HG03520 (cell line): ENCODE measurements around the gene TSSC4.
"Not testable (repeated sequence)": the region's sequence is repeated elsewhere in the genome, so short reads cannot be mapped to it uniquely, and the experiment has no call there.

ENCODE experiments used
- ATAC-seq: cut with Tn5 transposase; IDR thresholded peaks from one replicate; pipeline ENCODE4 v1.9.1; 2021; ENCODE audit warnings: mild to moderate bottlenecking, moderate library complexity; ENCODE audit not compliant: unreplicated experiment

Gene TSSC4

DNA sequence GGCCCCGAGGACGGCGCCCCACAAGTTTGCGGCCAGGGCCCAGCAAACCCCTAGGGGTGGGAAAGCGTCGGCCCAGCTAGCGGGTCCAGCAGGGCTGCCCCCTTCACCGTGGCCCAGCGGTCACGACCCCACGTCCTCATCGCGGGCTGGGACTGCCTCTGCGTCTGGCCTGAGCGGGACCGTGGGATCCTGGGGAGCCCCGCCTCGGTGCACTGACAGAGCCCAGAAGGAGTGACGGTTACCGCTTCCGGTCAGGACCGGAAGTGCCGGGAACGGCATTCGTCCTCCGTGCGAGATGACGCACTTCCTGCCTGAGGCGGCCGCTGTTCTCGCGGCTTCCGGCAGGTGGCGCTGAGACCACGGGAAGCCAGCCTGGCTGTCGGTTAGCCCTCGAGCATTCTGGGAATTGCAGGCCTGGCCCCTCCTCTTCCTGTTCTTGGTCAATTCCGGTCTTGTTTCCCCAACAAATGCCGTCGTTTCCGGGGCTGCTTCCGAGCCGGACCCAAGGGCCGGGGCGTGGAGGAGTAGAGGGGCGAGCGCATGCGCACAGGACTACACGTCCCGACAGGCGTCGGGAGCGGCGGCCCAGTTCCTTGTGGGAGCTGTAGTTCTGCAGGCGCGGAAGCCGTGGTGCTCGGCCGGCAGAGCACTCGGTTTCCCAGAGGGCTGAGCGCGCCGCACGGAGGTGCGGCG, at the start of gene TSSC4:
TSS of gene TSSC4 (plus strand) at position 682 of the 693 bp plus-strand sequence. CDS start 1,884 bp downstream, outside the sequence.
- ATAC-seq, result peak; percentile 79

DNA sequence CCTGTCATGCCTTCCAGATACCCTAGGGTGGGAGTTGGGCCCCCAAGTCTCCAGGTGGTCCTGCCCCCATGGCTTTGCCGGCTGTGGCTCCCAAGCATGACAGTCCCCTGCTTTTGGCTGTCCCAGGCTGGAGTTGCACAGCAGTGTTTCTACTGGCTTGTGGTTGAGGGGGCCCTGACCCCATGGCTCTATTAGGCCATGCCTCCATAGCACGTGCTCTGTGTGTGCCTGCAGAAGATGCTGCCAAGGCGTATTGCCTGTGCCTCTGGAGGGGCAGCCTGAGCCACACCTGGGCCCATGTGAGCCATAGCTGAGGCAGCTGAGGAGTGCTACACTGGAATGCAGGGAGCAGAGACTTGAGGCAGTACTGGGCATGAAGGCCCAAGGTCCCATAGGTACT, 48.8 kb upstream of the TSSC4 start:
- ATAC-seq, result no peak

DNA sequence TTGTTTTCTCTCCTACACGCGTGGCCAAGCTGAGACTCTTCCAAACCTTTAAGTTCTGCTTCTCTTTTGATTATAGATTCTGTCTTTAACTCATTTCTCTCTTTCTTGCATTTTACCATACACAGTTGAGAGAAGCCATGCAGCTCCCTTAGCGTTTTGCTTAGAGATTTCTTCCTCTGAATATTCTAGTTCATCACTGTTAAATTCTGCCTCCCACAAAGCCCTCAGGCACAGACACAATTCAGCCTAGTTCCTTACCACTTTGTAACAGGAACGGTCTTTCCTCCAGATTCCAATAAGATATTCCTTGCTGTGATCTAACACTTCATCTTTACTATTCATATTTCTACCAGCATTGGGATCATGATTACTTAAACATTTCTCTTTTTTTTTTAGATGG, 48.1 kb upstream of the TSSC4 start:
- no peak for ATAC-seq

DNA sequence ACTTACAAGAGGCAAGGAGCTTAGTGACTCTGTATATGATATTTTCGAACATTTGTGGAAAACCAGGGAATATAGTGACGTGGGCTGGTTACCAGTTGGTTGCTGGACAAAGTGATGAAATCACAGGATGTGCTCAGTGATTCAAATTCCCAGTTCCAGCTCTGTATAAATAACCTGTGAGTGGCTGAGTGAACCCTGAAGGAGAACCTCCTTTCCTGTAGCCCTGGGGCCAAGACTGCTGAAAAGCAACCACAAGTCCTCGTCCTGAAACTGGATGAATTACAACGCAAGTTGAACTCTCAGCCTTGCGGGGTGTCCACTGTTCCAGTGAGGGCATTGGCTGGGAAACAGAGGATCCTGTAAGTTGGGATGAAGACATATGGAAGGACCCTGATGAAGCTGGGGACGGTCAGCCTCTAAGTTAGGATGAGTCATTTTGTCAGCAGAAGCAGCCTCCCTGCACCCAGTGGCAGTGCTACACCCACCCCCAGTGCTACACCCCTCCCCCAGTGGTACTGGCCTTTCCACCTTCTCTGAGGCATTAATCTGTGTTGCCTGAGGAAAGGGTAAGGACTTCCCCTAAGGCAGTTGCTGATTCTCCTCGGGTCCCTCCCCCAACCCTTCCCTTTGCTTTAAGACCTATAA, 45.4 kb upstream of the TSSC4 start:
- no peak for ATAC-seq

DNA sequence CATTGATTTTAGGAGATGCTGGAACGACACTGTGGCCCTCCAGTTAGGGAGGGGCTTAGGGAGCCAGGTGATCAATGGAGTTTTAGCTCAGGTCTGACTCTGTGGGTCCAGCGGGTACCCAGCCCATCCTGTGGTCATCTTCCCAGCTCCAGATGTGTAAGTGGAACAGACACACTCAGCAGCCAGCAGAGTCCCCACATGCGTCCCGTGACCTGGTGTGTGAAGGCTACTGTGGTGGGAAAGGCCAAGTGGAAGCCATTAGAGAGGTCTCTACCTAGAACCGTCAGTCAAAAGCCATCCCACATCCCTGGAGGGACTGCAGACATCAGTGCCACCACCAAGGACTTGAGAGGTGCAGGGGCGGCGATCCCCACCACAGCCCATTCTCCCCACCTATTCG, 43.3 kb upstream of the TSSC4 start:
- no peak for ATAC-seq

DNA sequence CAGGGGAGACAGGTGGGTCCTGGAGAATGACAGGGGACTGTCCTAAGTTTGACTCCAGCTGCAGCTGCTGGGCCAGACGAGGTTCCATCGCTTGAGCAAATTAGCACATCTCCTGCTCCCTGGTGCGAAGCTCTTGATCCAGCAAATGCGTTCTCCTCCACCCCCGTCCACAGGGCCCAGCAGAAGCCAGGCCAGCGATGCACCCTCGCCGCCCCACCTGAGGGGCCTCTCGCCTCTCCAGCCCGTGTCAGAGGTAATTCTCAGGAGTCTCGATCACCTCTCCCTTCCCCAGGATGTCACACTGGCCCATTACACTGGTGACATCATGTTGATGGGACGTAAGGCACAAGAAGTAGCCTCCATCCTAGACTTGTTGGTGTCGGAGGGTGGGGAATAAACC, 42.9 kb upstream of the TSSC4 start:
- not testable (repeated sequence) for ATAC-seq

DNA sequence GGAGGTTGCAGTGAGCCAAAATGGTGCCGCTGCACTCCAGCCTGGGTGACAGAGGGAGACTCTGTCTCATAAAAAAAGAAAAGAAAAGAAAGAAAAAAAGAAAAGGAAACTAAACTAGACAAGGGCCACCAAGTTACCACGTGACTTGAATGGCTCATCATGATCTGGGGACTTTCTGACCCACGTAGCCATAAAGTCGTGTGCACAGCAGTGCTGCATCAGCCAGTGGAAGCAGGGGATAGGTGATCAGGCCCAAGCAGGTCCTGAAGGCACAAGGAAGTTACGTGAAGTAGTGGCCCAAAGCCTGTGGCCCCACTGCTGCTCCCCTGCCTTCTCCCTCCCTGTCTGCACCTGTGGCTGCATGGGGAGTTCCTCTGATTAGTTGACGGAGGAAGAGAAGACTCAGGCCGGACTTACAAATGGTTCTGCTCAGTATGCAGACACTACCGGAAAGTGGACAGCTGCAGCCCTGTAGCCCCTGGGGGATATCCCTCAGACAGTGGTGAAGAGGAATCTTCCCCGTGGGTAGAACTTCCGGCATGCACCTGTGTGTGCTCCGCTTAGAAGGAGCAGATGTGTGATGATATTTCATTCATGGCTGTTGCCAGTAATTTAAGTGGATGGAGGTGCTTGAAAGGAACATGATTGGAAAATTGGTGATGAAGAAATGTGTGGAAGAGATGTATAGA, 41.7 kb upstream of the TSSC4 start:
- ATAC-seq, result no peak

DNA sequence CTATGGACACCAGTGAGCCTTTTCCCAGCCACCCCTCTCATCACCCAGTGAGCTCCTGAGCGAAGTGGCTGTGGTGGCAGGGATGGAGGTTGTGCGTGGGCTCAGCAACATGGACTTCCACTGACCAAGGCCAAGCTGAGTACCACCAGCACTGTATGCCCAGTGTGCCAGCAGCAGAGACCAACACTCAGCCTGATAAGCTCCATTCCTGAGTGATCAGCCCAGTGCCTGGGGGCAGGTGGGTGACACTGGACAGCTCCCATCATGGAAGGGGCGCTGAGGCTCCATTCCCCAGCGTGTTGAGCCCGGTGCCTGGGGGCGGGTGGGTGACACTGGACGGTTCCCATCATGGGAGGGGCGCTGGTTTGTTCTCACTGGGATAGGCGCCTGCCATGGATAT, 41.0 kb upstream of the TSSC4 start:
- ATAC-seq, result no peak

DNA sequence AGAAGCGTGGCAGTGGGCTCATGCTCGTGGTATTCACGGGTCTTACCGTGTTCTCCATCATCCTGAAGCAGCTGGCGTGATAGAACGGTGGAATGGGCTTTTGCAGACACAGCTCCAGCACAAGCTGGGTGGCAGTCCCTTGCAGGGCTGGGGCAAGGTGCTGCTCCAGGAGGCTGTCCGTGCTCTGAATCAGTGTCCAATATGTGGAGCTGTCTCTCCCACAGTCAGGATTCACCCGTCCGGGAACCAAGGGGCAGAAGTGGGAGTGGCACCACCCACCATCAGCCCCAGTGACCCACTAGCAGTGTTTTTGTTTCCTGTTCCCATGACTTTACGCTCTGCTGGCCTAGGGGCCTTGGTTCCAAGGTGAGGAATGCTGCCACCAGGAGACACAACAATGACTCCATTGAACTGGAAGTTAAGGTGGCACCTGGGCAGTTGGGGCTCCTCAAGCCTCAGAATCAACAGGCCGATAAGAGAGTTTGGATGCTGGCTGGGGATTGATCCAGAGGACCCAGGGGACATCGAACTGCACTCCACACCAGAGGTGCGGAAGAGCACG, 40.4 kb upstream of the TSSC4 start:
- no peak for ATAC-seq

DNA sequence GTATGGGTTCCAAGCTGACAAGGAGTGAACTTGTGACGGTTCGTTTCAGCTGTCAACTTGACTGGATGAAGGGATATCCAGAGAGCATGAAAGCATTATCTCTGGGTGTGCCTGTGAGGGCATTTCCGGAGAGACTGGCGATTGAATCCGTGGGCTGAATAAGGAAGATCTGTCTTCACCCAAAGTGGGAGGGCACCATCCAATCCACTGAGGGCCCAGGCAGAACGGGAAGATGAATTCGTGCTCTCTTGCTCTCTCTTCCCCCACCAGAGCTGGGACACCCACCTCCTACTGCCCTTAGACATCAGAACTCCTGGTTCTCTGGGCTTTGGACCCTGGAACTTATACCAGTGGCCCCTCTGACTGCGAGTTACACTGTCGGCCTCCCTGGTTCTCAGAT, 39.0 kb upstream of the TSSC4 start:
- ATAC-seq, result no peak

DNA sequence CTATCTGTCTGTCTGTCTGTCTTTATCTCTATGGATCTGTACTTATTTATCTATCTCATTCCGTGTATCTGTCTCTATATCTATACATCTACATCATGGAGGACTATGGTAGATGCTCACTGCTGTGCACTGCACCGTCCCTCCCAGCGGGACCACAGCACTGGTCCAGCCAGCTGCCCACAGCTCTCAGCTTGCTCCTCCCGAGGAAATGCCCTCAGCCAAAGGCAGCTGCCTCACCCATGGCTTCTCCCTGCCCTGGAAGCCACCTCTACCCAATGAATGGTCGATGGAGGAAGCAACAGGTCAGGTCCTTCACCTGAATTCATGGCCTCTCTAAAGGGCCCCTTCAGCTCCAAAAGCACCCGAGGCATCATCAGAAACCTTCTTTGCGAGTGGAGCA, 38.1 kb upstream of the TSSC4 start:
- ATAC-seq, result no peak

DNA sequence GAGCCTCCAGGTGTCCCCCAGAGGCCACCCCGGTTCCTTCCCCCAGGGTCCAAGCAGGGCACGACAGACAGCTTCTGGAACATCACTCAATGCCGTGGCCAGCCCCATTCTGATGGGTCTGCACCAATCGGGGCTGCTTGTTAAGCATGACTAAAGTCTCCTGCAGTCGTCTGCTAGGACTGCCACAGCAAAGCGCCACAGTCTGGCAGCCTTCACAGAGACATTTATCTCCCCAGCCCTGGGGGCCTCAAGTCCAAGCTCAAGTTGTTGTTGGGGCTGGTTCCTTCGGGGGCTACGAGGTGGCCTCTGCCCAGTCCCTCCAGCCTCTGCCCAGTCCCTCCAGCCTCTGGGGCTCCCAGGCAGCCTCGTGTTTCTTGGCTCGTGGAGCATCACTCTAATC, 37.4 kb upstream of the TSSC4 start:
- ATAC-seq, result no peak

DNA sequence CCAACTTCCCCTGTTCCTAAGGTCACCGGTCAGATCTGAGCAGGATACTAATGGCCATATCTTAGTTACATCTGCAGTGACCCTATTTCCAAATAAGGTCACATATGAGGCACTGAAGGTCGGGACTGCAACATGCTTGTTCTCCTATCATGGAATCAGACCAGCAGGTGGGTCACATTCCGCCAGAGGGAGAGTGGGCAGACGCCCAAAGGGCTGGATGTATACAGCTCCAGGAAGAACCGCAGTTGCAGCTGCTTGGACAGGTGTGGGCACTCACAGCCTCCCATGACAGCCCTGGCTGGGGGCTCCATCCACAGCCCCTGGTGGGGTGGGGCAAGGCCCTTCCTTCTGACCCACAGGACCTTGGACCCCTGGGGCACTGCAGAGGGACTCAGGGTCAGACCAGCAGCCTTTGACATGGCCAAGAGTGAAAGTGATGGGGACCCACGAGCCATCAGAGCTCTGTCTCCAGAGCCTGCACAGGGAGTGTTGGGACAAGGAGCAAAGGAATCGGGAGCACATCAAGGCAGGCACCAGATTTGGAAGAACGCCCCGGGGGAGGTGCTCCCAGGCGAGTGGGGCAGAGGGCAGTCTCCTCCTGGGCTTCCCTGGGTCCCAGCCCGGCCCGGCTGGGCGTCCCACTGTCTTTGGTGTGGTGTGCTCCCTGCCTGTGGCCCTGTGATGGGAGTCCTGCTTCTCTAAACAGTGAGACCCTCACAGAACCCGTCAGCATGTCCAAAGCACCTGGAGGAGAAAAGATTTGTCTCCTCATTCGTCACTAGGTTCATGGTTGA, 36.8 kb upstream of the TSSC4 start:
- ATAC-seq, result no peak

DNA sequence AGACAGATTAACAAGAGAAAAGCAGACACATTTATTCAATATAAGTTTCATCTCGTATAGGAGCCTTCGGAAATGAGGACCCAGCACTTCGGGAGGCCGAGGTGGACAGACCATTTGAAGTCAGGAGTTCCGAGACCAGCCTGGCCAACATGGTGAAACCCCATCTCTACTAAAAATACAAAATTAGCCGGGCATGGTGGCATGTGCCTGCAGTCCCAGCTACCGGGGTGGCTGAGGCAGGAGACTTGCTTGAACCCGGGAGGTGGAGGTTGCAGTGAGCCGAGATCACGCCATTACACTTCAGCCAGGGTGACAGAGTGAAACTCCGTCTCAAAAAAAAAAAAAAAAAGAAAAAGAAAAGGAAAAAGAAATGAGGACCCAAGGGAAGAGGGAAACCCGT, 36.2 kb upstream of the TSSC4 start:
- ATAC-seq, result not testable (repeated sequence)

DNA sequence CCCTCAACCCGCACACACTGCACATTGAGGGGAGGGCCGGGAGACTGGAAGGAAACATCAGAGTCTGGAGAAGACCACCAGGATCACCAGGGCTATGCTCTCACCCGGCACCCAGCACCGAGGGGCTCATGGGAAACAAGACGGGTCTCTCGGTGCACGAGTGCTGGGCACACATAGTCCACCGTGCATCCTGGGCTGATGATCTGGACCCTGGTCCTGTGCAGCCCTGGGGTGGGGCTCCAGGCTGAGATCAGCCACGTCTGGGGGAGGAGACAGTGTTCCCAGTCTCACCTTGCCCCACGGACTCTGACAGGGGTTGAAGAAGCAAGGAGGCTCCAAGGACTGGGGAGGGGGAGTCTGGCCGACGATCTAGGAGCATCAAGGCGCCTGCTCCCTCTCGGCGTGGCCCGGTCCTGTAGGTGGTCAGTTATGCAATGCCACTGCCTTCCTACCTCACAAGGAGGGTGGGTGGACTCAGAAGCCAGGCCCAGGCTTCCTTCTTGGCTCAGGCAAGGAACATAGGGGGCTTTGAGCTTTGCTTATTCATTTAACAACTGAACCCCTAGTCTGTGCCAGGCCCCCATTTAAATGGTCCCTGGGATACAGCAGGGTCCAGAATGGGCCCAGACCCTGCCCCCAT, 34.9 kb upstream of the TSSC4 start:
- ATAC-seq, result no peak

DNA sequence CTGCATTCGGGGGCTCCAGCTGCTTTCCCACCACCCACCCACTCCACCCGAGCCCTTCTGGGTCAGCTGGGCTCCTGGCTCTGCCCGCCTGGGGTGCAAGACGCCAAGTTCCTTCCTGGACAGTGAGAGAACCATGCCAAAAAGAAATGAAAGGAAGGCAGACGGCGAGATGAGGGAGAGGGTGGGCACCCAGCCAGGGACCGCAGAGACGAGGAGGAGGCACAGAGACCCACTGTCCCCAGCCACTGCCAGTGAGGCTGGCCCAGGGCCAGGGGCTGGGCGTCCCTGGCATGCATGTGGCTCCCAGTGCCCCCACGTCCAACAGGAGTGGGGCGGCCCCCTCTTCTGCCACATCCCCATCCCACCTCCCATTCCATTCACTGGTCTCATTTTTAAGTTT, 34.3 kb upstream of the TSSC4 start:
- no peak for ATAC-seq

DNA sequence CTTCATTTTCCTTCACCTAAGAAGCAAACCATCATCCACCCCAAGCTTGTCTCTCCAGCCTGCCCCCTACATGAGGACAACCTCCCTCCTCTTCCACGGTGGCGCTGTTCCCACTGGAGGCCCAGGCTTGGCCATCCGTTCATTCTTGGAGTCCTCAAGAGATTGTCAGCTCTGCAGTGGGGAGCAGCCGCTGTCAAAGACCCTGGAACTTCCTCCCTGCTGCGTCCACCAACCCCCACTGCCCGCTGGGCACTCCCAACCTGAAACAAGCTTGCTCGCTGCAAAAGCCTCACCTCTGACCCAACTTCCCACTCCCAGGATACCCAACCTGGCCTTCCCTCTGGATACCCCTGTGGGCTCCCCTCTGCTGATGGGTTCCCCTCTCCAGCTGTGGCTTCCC, 33.8 kb upstream of the TSSC4 start:
- no peak for ATAC-seq

DNA sequence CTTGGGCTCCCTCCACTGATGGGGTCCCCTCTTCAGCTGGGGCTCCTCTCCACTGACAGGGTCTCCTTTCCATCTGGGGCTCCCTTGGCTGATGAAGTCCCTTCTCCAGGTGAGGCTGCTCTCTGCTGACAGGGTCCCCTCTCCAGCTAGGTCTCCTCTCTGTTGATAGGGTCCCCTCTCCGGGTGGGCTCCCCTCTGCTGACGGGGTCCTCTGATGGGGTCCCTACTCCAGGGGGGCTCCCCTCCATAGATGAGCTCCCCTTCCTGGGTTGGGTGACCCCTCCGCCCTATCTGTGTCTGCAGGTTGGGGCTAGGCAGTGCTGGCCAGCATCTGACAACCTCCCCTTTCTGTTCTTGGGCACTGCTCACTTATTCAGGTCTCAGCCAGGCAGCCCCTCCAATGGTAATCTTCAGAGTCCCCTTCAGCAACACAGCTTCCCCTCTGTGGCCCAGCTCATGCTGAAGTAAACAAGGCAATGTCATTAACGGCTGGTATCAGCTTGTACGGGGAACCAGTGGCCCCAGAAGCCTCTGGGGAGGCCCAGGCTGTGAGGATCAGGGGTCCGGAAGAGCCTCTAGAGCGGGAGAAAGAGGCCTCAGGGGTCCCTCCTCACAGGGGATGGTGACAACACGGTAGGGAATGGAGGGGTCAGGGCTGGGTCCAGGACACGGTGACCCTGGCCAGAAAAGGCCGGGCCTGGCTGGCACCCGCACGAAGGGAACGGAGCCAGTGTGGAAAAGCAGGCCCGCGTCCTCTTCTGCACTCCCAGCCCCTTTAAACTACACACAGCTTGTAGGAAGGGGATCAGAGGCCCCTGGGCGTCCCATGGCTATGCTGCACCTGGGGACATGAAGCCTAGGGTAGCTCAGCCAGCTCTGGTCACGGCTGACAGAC, 33.0 kb upstream of the TSSC4 start:
- no peak for ATAC-seq

DNA sequence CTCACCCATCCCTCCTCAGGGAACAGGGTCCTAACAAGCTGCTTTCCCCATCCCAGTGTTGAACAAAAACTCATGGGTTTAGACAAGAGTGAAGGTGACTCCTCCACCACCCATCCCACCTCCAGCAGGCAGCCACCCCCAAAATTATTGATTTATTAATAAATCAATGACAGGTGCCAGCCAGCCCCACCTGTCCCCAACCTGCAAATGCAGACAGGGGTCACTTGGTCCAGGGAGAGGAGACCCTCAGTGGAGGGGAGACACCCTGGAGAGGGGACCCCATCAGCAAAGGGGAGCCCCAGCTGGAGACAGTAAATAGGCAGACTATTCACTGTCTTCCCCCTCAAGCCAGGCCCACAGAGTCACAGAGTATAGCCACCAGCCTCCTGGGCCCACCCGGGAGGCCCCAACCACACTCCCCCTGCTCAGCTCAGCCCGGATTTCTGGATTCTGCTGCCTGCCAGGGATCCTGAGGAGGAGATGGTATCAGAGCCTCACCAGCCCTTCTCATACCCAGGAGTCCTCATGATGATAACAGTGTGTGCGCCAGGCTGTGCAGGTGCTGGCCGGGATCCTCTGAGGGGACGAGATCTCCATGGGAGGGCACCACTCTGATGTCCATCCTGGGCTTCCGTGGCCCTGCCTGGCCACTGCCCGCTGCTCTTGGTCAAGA, 32.2 kb upstream of the TSSC4 start:
- no peak for ATAC-seq
